Melanocyte of skin (primary cell): ENCODE results near the gene RPGRIP1L. TPM values are rescaled to one million over a fixed set of nuclear protein-coding genes. Genes with fewer than 3 reads are reported as not detected.

ENCODE experiments used
- total RNA-seq, 2 donors: library from RNA; depleted of rRNA; stranded (reverse); fragments of >200 nt; gene quantifications; 2 replicates each; pipeline ENCODE4 v1.2.3, GENCODE V29; 2012

RPGRIP1L gene
- 1 to 10 TPM; 6.9 to 8.7 TPM for total RNA-seq

GRCh38 chr16:53703590-53704444 is at the start of gene RPGRIP1L, which contains the start of gene FTO:
Gene RPGRIP1L (minus strand): TSS chr16:53703859. CDS start chr16:53700723, 3,136 bp downstream.
Gene FTO (plus strand): TSS chr16:53704156.

Other genes with a start within 250 kb of the RPGRIP1L start
- 10 to 100 TPM in 1 of 2 donors, 1 to 10 TPM in 1; 8.7 to 13.1 TPM for gene AKTIP, start 200.7 kb downstream of the RPGRIP1L start, total RNA-seq
- gene FTO, start 297 bp upstream of the RPGRIP1L start, total RNA-seq = 10 to 100 TPM; 84.3 to 96.2 TPM